PC-3 (cell line): ENCODE measurements around the gene RBBP8. TPM values are rescaled to one million over a fixed set of nuclear protein-coding genes. Genes with fewer than 3 reads are reported as not detected.
A peak's percentile ranks its signal among the peaks of the same experiment; 100 is the strongest.

Experiments
- ATAC-seq: fragments of 200-7000 bp; cut with Tn5 transposase; 2 replicates; pipeline ENCODE4 v1.9.1; 2020; ENCODE audit warnings: mild to moderate bottlenecking, moderate library complexity
- BruUV-seq: library from RNA; stranded (reverse); fragments of 400-500 nt; replicated peaks from 2 replicates; lab custom pipeline; 2021; lab: Mats Ljungman, UMichigan
- CTCF ChIA-PET: fragments of 300-600 bp; sonication (Branson Sonifier 250); formaldehyde crosslinking; loops from one replicate; lab custom pipeline; 2022; ENCODE audit warnings: antibody characterized with exemption; lab: Charles Lee
- POLR2A ChIA-PET: fragments of 300-600 bp; sonication (Branson Sonifier 250); formaldehyde crosslinking; loops from one replicate; lab custom pipeline; 2022; ENCODE audit warnings: antibody characterized with exemption; ENCODE audit not compliant: unreplicated experiment; lab: Charles Lee
- DNase-seq: peaks from one replicate; pipeline ENCODE4 v3.0.0-alpha.2; 2015
- H2AFZ ChIP-seq: fragments of 300-600 bp; sonication (generic); 2 replicates; pipeline ENCODE4 v1.6.0; 2016; ENCODE audit warnings: antibody characterized with exemption, low read length
- H3F3A ChIP-seq: fragments of 300-600 bp; sonication (generic); one replicate; pipeline ENCODE4 v1.6.0; 2017; ENCODE audit warnings: antibody characterized with exemption, low read length, control low read depth, mild to moderate bottlenecking; ENCODE audit not compliant: unreplicated experiment
- H3K27ac ChIP-seq: fragments of 300-600 bp; sonication (generic); 2 replicates; pipeline ENCODE4 v1.5.1; 2016; ENCODE audit warnings: mild to moderate bottlenecking, low read length
- H3K27me3 ChIP-seq: fragments of 300-600 bp; sonication (generic); 2 replicates; pipeline ENCODE4 v1.6.1; 2016; ENCODE audit warnings: low read length, mixed read lengths
- H3K36me3 ChIP-seq: fragments of 300-600 bp; sonication (generic); 2 replicates; pipeline ENCODE4 v1.6.1; 2016; ENCODE audit warnings: low read depth, mixed run types, low read length, mixed read lengths
- H3K4me1 ChIP-seq: fragments of 300-600 bp; sonication (generic); 2 replicates; pipeline ENCODE4 v1.5.1; 2016; ENCODE audit warnings: low read length; ENCODE audit not compliant: insufficient read depth
- H3K4me2 ChIP-seq: fragments of 300-600 bp; sonication (generic); 2 replicates; pipeline ENCODE4 v1.6.0; 2016; ENCODE audit warnings: low read length
- H3K4me3 ChIP-seq: fragments of 300-600 bp; sonication (generic); 2 replicates; pipeline ENCODE4 v1.5.1; 2016; ENCODE audit warnings: mild to moderate bottlenecking, low read length, mixed read lengths
- H3K79me2 ChIP-seq: fragments of 300-600 bp; sonication (generic); 2 replicates; pipeline ENCODE4 v1.6.1; 2017; ENCODE audit warnings: low read length, mixed read lengths
- H3K9ac ChIP-seq: fragments of 300-600 bp; sonication (generic); 2 replicates; pipeline ENCODE4 v1.6.0; 2016; ENCODE audit warnings: mild to moderate bottlenecking, low read length
- H3K9me2 ChIP-seq: fragments of 300-600 bp; sonication (generic); replicated peaks from 2 replicates; pipeline ENCODE4 v1.6.1; 2016; ENCODE audit warnings: mixed run types, low read length, mixed read lengths
- H3K9me3 ChIP-seq: fragments of 300-600 bp; sonication (generic); 2 replicates; pipeline ENCODE4 v1.6.1; 2016; ENCODE audit warnings: low read length, mixed read lengths
- H4K20me1 ChIP-seq: fragments of 300-600 bp; sonication (generic); 2 replicates; pipeline ENCODE4 v1.6.1; 2016; ENCODE audit warnings: low read length, mixed read lengths
- EZH2 ChIP-seq: fragments of 300-600 bp; sonication (generic); IDR thresholded peaks from one replicate; pipeline ENCODE4 v1.6.1; 2017; ENCODE audit warnings: antibody characterized with exemption, mild to moderate bottlenecking, low read length; ENCODE audit not compliant: unreplicated experiment
- EZH2phosphoT487 ChIP-seq: fragments of 300-600 bp; sonication (generic); IDR thresholded peaks from 2 replicates; pipeline ENCODE4 v1.6.1; 2018; ENCODE audit warnings: mild to moderate bottlenecking, antibody characterized with exemption, low read length, borderline replicate concordance
- intact Hi-C: fragments of 100-400 bp; cut with micrococcal nuclease; formaldehyde crosslinking; loops from 2 replicates; pipeline ENCODE4 v1.9.0; 2023
- total RNA-seq: library from RNA; depleted of rRNA; stranded (reverse); fragments of >200 nt; gene quantifications from 2 replicates; pipeline ENCODE4 v1.2.3, GENCODE V29; 2014
- TF ChIP-seq, protein P1 (sequence below): fragments of 300-600 bp; sonication (generic); conservative IDR thresholded peaks from 2 replicates; pipeline ENCODE4 v1.5.1; 2017; ENCODE audit warnings: antibody characterized with exemption, low read depth, mild to moderate bottlenecking, low read length

The RBBP8 gene
- total RNA-seq, 1 experiment from 2014 or later = 31.9 TPM

GRCh38 chr18:23038712-23039111 is 105.6 kb downstream of the RBBP8 start:
- H2AFZ ChIP-seq = no peak overlapping the region; the same call in 1 of the 2 replicates
- no peaks in the 10 kb centered on the region for H4K20me1 ChIP-seq
- H3K27me3 ChIP-seq = no peaks in the 10 kb centered on the region
- H3K9ac ChIP-seq = no peak overlapping the region
- no peaks in the 10 kb centered on the region for H3K9me3 ChIP-seq
- H3K79me2 ChIP-seq = no peaks in the 10 kb centered on the region
- CTCF ChIA-PET = no interaction called here
- no peaks in the 10 kb centered on the region for H3K9me2 ChIP-seq
- DNase-seq = peak; percentile 93
- POLR2A ChIA-PET = no interaction called here
- peak overlapping the region; percentile 32 for H3K4me2 ChIP-seq
- peak overlapping the region; percentile 21; the same call in 1 of the 2 replicates for H3K27ac ChIP-seq
- no TSS peak for BruUV-seq
- H3K4me3 ChIP-seq = no peak overlapping the region
- ATAC-seq = peak; percentile 54
- peaks cover 8% of the 10 kb centered on the region for H3K4me1 ChIP-seq
- intact Hi-C loops = loop anchor here (10.0 kb wide), 1 partner anchor 466 kb away; the partner anchor contains the start of gene RMC1
- no peaks in the 10 kb centered on the region for H3K36me3 ChIP-seq
- no peaks in the 10 kb centered on the region for H3F3A ChIP-seq
- no peak for TF ChIP-seq EZH2
- TF ChIP-seq EZH2phosphoT487 = no peak
- TF ChIP-seq, protein P1, sequence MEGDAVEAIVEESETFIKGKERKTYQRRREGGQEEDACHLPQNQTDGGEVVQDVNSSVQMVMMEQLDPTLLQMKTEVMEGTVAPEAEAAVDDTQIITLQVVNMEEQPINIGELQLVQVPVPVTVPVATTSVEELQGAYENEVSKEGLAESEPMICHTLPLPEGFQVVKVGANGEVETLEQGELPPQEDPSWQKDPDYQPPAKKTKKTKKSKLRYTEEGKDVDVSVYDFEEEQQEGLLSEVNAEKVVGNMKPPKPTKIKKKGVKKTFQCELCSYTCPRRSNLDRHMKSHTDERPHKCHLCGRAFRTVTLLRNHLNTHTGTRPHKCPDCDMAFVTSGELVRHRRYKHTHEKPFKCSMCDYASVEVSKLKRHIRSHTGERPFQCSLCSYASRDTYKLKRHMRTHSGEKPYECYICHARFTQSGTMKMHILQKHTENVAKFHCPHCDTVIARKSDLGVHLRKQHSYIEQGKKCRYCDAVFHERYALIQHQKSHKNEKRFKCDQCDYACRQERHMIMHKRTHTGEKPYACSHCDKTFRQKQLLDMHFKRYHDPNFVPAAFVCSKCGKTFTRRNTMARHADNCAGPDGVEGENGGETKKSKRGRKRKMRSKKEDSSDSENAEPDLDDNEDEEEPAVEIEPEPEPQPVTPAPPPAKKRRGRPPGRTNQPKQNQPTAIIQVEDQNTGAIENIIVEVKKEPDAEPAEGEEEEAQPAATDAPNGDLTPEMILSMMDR = no peak

DNA sequence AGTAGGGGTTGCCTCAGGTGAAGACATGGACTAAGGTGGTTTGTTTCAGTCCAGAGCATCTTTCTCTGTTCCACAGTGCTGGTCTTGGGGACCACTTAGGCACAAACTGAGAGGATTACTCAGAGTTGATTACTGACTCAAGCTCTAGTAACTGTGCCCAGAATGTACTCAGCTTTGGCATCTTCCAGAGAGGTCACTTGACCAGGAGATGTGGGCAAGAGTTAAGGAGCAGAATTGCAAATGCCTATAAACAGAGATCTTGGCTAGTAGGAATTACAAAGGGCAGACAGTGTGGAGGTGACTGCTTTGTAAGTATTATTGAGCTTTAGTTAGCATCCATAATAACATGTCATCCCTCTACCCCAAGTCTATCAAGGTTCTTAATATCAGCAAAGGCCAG is 109.0 kb downstream of the RBBP8 start:
- no peak overlapping the region for H3K4me3 ChIP-seq
- ATAC-seq (0 out of 2 replicates have a peak, but pooled peaks have one; percentile 20), DNase-seq (no peak)
- no peak overlapping the region for H3K27ac ChIP-seq
- H3K4me2 ChIP-seq = no peak overlapping the region
- H3K9ac ChIP-seq = no peak overlapping the region
- H3K9me2 ChIP-seq = no peaks in the 10 kb centered on the region
- intact Hi-C loops = no loop called here
- H3K36me3 ChIP-seq = no peaks in the 10 kb centered on the region
- no peaks in the 10 kb centered on the region for H4K20me1 ChIP-seq
- no peaks in the 10 kb centered on the region for H3K79me2 ChIP-seq
- no peaks in the 10 kb centered on the region for H3F3A ChIP-seq
- H3K4me1 ChIP-seq = peaks cover 8% of the 10 kb centered on the region
- ChIA-PET CTCF (no interaction called here), POLR2A (no interaction called here)
- TF ChIP-seq EZH2 (no peak), EZH2phosphoT487 (no peak)
- TF ChIP-seq, protein P1 = no peak
- H3K9me3 ChIP-seq = no peaks in the 10 kb centered on the region
- H2AFZ ChIP-seq = no peak overlapping the region
- H3K27me3 ChIP-seq = no peaks in the 10 kb centered on the region
- no TSS peak for BruUV-seq

DNA sequence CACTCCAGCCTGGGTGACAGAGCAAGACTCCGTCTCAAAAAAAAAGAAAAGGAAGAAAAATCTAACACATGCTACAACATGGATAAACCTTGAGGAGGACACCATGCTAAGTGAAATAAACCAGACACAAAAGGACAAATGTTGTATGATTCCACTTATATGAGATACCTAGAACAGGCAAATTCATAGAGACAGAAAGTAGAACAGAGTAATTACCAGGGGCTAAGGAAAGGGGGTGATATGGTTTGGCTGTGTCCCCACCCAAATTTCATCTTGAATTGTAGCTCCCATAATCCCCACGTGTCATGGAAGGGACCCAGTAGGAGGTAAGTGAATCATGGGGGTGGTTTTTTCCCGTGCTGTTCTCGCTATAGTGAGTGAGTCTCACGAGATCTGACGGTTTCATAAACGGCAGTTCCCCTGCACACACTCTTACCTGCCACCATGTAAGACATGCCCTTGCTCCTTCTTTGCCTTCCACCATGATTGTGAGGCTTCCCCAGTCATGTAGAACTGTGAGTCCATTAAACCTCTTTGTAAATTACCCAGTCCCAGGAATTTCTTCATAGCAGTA is 110.8 kb downstream of the RBBP8 start:
- Histone ChIP-seq H4K20me1 (no peaks in the 10 kb centered on the region), H3K4me3 (no peak overlapping the region), H3K9me2 (no peaks in the 10 kb centered on the region), H3K9me3 (no peaks in the 10 kb centered on the region), H3K27me3 (no peaks in the 10 kb centered on the region), H3K9ac (no peak overlapping the region), H3K36me3 (no peaks in the 10 kb centered on the region), H3K27ac (no peak overlapping the region), H3K4me2 (no peak overlapping the region), H2AFZ (no peak overlapping the region), H3K79me2 (no peaks in the 10 kb centered on the region), H3K4me1 (peaks cover 3% of the 10 kb centered on the region), H3F3A (no peaks in the 10 kb centered on the region)
- TF ChIP-seq EZH2phosphoT487 (no peak), EZH2 (no peak)
- TF ChIP-seq, protein P1 = no peak
- no TSS peak for BruUV-seq
- ATAC-seq (no peak), DNase-seq (no peak)
- ChIA-PET CTCF (no interaction called here), POLR2A (no interaction called here)
- intact Hi-C loops = no loop called here
